ENCODE results near the gene TINCR. TPM values are rescaled to one million over a fixed set of nuclear protein-coding genes. Genes with fewer than 3 reads are reported as not detected.

The TINCR gene
- total RNA-seq, 4 donors from 2014 or later = 250 to 282 (median 259) TPM

DNA sequence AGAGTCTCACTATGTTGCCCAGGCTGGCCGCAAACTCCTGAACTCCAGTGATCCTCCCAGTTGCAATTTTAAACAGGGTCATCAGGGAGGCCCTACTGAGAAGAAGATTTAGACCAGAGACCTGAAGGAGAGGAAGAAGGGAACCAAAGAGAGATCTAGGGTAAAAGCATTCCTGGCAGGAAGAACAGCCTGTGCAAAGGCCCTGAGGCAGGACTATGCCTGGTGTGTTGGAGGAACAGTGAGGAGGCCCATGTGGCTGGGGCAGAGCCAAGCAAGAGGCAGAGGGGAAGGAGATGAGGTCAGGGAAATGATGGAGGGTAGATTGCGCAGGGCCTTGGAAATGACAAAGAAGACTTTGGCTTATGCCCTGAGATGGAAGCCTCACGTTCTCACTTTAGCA, 34.5 kb downstream of the TINCR start:
- no peak for DNase-seq (ENCODE audit: low spot score in 2 of 2)
- 94 to 96% methylated on average over 3 of the region's 3 CpGs for WGBS, 2 donors
- TF ChIP-seq, protein P1, sequence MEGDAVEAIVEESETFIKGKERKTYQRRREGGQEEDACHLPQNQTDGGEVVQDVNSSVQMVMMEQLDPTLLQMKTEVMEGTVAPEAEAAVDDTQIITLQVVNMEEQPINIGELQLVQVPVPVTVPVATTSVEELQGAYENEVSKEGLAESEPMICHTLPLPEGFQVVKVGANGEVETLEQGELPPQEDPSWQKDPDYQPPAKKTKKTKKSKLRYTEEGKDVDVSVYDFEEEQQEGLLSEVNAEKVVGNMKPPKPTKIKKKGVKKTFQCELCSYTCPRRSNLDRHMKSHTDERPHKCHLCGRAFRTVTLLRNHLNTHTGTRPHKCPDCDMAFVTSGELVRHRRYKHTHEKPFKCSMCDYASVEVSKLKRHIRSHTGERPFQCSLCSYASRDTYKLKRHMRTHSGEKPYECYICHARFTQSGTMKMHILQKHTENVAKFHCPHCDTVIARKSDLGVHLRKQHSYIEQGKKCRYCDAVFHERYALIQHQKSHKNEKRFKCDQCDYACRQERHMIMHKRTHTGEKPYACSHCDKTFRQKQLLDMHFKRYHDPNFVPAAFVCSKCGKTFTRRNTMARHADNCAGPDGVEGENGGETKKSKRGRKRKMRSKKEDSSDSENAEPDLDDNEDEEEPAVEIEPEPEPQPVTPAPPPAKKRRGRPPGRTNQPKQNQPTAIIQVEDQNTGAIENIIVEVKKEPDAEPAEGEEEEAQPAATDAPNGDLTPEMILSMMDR (IDR thresholded peaks at IDR 0.05) = no peak
- no peak for TF ChIP-seq POLR2A (IDR thresholded peaks at IDR 0.05)
- intact Hi-C loops (cut with DNase I; ENCODE audit: low total_unique reads) = no loop called here
- no peak overlapping the region for H3K4me3 ChIP-seq (ENCODE audit: low read depth, poor library complexity, severe bottlenecking)

DNA sequence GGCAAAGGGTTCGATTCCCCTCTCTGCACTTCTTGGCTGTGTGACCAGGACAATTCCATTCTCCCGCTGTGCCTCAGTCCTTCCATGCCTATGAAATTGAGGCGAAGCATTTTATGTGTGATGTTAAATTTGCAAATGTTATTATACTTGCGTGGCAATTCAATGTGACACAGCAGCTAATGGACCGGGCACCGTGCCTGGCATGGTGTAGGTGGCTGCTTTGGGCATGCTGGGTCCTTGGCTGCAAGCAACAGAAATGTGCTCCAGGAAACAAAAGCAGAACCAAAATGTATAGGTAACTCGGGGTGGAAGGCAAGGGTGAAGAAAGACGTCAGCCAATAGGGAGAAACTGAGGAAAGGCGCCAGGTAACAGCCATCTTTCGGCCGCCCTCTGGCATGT, 37.1 kb downstream of the TINCR start:
- no peak overlapping the region for H3K4me3 ChIP-seq (ENCODE audit: low read depth, poor library complexity, severe bottlenecking)
- 72 to 77% methylated on average over 11 of the region's 11 CpGs for WGBS, 2 donors
- TF ChIP-seq, protein P1 (IDR thresholded peaks at IDR 0.05) = no peak
- no peak for TF ChIP-seq POLR2A (IDR thresholded peaks at IDR 0.05)
- DNase-seq (ENCODE audit: low spot score in 2 of 2) = no peak
- intact Hi-C loops (cut with DNase I; ENCODE audit: low total_unique reads) = no loop called here

- WGBS, 2 donors = 79 to 86% methylated on average over 5 to 6 of the region's 6 CpGs
- H3K4me3 ChIP-seq (ENCODE audit: low read depth, poor library complexity, severe bottlenecking) = no peak overlapping the region
- DNase-seq (ENCODE audit: low spot score in 2 of 2) = no peak
- TF ChIP-seq POLR2A (IDR thresholded peaks at IDR 0.05) = no peak
- TF ChIP-seq, protein P1 (IDR thresholded peaks at IDR 0.05) = no peak
- intact Hi-C loops (cut with DNase I; ENCODE audit: low total_unique reads) = no loop called here
These were observed 41.1 kb downstream of the TINCR start for GRCh38 chr19:5526691-5527090.

GRCh38 chr19:5524081-5524480, 43.7 kb downstream of the TINCR start:
- no peak for TF ChIP-seq POLR2A (IDR thresholded peaks at IDR 0.05)
- TF ChIP-seq, protein P1 (IDR thresholded peaks at IDR 0.05) = no peak
- DNase-seq (ENCODE audit: low spot score in 2 of 2) = no peak
- 55 to 62% methylated on average over 6 of the region's 6 CpGs for WGBS, 2 donors
- intact Hi-C loops (cut with DNase I; ENCODE audit: low total_unique reads) = no loop called here
- no peak overlapping the region for H3K4me3 ChIP-seq (ENCODE audit: low read depth, poor library complexity, severe bottlenecking)

- DNase-seq (ENCODE audit: low spot score in 2 of 2) = no peak
- intact Hi-C loops (cut with DNase I; ENCODE audit: low total_unique reads) = no loop called here
- TF ChIP-seq, protein P1 (IDR thresholded peaks at IDR 0.05) = no peak
- no peak for TF ChIP-seq POLR2A (IDR thresholded peaks at IDR 0.05)
- WGBS, 2 donors = 72 to 79% methylated on average over 11 of the region's 11 CpGs
- no peak overlapping the region for H3K4me3 ChIP-seq (ENCODE audit: low read depth, poor library complexity, severe bottlenecking)
These were observed 45.6 kb downstream of the TINCR start for GRCh38 chr19:5522106-5522505.

- TF ChIP-seq, protein P1 (IDR thresholded peaks at IDR 0.05) = no peak
- no peak for TF ChIP-seq POLR2A (IDR thresholded peaks at IDR 0.05)
- intact Hi-C loops (cut with DNase I; ENCODE audit: low total_unique reads) = no loop called here
- DNase-seq (ENCODE audit: low spot score in 2 of 2) = no peak
- H3K4me3 ChIP-seq (ENCODE audit: low read depth, poor library complexity, severe bottlenecking) = no peak overlapping the region
- 95 to 96% methylated on average over 4 of the region's 4 CpGs for WGBS, 2 donors
These were observed 47.3 kb downstream of the TINCR start for GRCh38 chr19:5520501-5520900.

Data from lower leg skin (tissue), 4 donors.